Endothelial cell of umbilical vein (primary cell): Measurements from ENCODE around the gene B3GNT3. TPM values are rescaled to one million over a fixed set of nuclear protein-coding genes. Genes with fewer than 3 reads are reported as not detected.

Experiments used
- BruUV-seq: library from RNA; stranded (reverse); fragments of 400-500 nt; replicated peaks from 2 replicates; lab custom pipeline; 2021; lab: Mats Ljungman, UMichigan
- CTCF ChIA-PET: fragments of 300-600, 350-600 bp; sonication (Branson Sonifier 250); formaldehyde crosslinking; loops from one replicate; lab custom pipeline; 2021; ENCODE audit warnings: antibody characterized with exemption, inconsistent platforms; lab: Charles Lee
- POLR2A ChIA-PET: fragments of 300-600, 350-600 bp; sonication (Branson Sonifier 250); formaldehyde crosslinking; loops from one replicate; lab custom pipeline; 2021; ENCODE audit warnings: antibody characterized with exemption, inconsistent platforms; lab: Charles Lee
- DNase-seq: peaks from one replicate; pipeline ENCODE4 v3.0.0-alpha.2; 2011; ENCODE audit warnings: low read depth, low spot score
- FAIRE-seq: peaks from 2 replicates; lab custom pipeline; 2011; peaks lifted over from hg19 to GRCh38; lab: Jason Lieb, UNC
- H2AFZ ChIP-seq: 2 replicates; pipeline ENCODE4 v1.6.0; 2012; ENCODE audit warnings: low read depth, low read length, control low read depth, inconsistent platforms
- H3K27ac ChIP-seq: 2 replicates; pipeline ENCODE4 v1.5.1; 2011; ENCODE audit warnings: low read depth, mild to moderate bottlenecking, control low read depth, low read length, moderate library complexity; ENCODE audit not compliant: insufficient read depth
- H3K27me3 ChIP-seq, 2 experiments: 2 replicates each; pipeline versions ENCODE4 v1.6.0 to v1.6.1; 2011; ENCODE audit warnings: low read length in 2 of 2, mixed read lengths in 1 of 2; ENCODE audit not compliant: control insufficient read depth in 2 of 2, insufficient read depth in 2 of 2
- H3K36me3 ChIP-seq, 2 experiments: 2 replicates in 1 of 2; 3 replicates in 1 of 2; pipeline ENCODE4 v1.5.1; 2011; ENCODE audit warnings: low read length in 2 of 2, mild to moderate bottlenecking in 1 of 2, moderate library complexity in 1 of 2; ENCODE audit not compliant: control insufficient read depth in 2 of 2, insufficient read depth in 2 of 2; ENCODE audit errors: extremely low read depth in 1 of 2
- H3K4me1 ChIP-seq: 3 replicates; pipeline ENCODE4 v1.5.1; 2011; ENCODE audit warnings: mild to moderate bottlenecking, low read length; ENCODE audit not compliant: control insufficient read depth, insufficient read depth; ENCODE audit errors: extremely low read depth
- H3K4me2 ChIP-seq: 2 replicates; pipeline ENCODE4 v1.6.1; 2011; ENCODE audit warnings: low read length, control low read depth, mixed read lengths; ENCODE audit not compliant: insufficient read depth
- H3K4me3 ChIP-seq, 3 experiments: fragments of 200-600 bp in 1 of 3; sonication (generic), shearing (Covaris generic) in 1 of 3; replicated peaks in 1 of 3; 2 replicates each; pipeline ENCODE4 v1.5.1; 2011 to 2016; ENCODE audit warnings: control low read depth in 3 of 3, low read length in 3 of 3, mild to moderate bottlenecking in 2 of 3, inconsistent platforms in 1 of 3, low read depth in 1 of 3, moderate library complexity in 1 of 3; ENCODE audit not compliant: insufficient read depth in 1 of 3
- H3K79me2 ChIP-seq: 2 replicates; pipeline ENCODE4 v1.6.0; 2012; ENCODE audit warnings: low read length, inconsistent platforms; ENCODE audit not compliant: control insufficient read depth, insufficient read depth
- H3K9ac ChIP-seq: replicated peaks from 2 replicates; pipeline ENCODE3; 2011; ENCODE audit warnings: low read length, control low read depth; ENCODE audit not compliant: insufficient read depth; ENCODE audit errors: extremely low read depth
- H3K9me1 ChIP-seq: replicated peaks from 3 replicates; pipeline ENCODE4 v1.6.0; 2011; ENCODE audit warnings: mild to moderate bottlenecking, low read length; ENCODE audit not compliant: control insufficient read depth, insufficient read depth; ENCODE audit errors: extremely low read depth
- H3K9me3 ChIP-seq: replicated peaks from 2 replicates; pipeline ENCODE4 v1.5.1; 2012; ENCODE audit warnings: low read length, inconsistent platforms; ENCODE audit not compliant: control insufficient read depth, insufficient read depth
- H4K20me1 ChIP-seq: replicated peaks from 2 replicates; pipeline ENCODE3; 2011; ENCODE audit warnings: mild to moderate bottlenecking, low read length; ENCODE audit not compliant: control insufficient read depth, insufficient read depth; ENCODE audit errors: extremely low read depth
- EZH2 ChIP-seq: IDR thresholded peaks from 2 replicates; pipeline ENCODE4 v1.6.1; 2012; ENCODE audit warnings: borderline replicate concordance, low read depth, mild to moderate bottlenecking, moderate library complexity, low read length, inconsistent platforms; ENCODE audit not compliant: severe bottlenecking
- FOS ChIP-seq: IDR thresholded peaks from 2 replicates; pipeline ENCODE4 v1.6.1; 2011; ENCODE audit warnings: mild to moderate bottlenecking, low read length, moderate library complexity, borderline replicate concordance; ENCODE audit not compliant: insufficient read depth
- GATA2 ChIP-seq: IDR thresholded peaks from 2 replicates; pipeline ENCODE4 v1.7.0; 2011; ENCODE audit warnings: low read depth, mild to moderate bottlenecking, moderate library complexity, mixed read lengths, low read length; ENCODE audit not compliant: insufficient read length, insufficient read depth
- JUN ChIP-seq: IDR thresholded peaks from 2 replicates; pipeline ENCODE4 v1.6.1; 2011; ENCODE audit warnings: borderline replicate concordance, low read depth; ENCODE audit not compliant: insufficient read length, insufficient read depth
- MYC ChIP-seq: IDR thresholded peaks from one replicate; pipeline ENCODE4 v1.6.1; 2011; ENCODE audit warnings: mild to moderate bottlenecking, low read depth, low read length
- POLR2A ChIP-seq: IDR thresholded peaks from 2 replicates; pipeline ENCODE4 v1.6.1; 2012; ENCODE audit warnings: low read depth, mild to moderate bottlenecking, control low read depth, low read length
- POLR2AphosphoS5 ChIP-seq: IDR thresholded peaks from 2 replicates; pipeline ENCODE4 v1.6.1; 2012; ENCODE audit warnings: low read depth, mild to moderate bottlenecking, control low read depth, low read length, moderate library complexity; ENCODE audit not compliant: insufficient read depth
- dilution Hi-C: fragments of 300-500 bp; cut with MboI; formaldehyde crosslinking; loops from one replicate; pipeline ENCODE4 v1.15.0; 2019; ENCODE audit warnings: low sequenced_read_pairs; ENCODE audit not compliant: extremely low pct_ligation_motif_present
- intact Hi-C: fragments of 100-400 bp; cut with micrococcal nuclease; formaldehyde crosslinking; loops from one replicate; pipeline ENCODE4 v1.10.0; 2022
- polyA plus RNA-seq, 4 experiments: library from polyadenylated mRNA; depleted of rRNA in 3 of 4; stranded (reverse) in 3 of 4; unstranded in 1 of 4; fragments of >200 nt; gene quantifications; 2 replicates each; pipeline versions ENCODE4 v1.2.1 to v1.2.3, GENCODE V29; 2011 to 2012; ENCODE audit warnings: missing spikeins in 1 of 4
- total RNA-seq: library from RNA; stranded (reverse); gene quantifications from 2 replicates; pipeline ENCODE4 v1.2.3, GENCODE V29; 2021
- TF ChIP-seq, protein P1 (sequence below): IDR thresholded peaks from 2 replicates; pipeline ENCODE4 v1.6.1; 2011; ENCODE audit not compliant: insufficient read depth, insufficient read length
- TF ChIP-seq, protein P2 (sequence below), 2 donors: IDR thresholded peaks; 1 replicate in 1 of 2; 2 replicates in 1 of 2; pipeline ENCODE4 v1.5.1; 2011; ENCODE audit warnings: low read length in 2 of 2, mild to moderate bottlenecking in 2 of 2, moderate library complexity in 2 of 2, control low read depth in 1 of 2, inconsistent platforms in 1 of 2, low read depth in 1 of 2; ENCODE audit not compliant: insufficient read depth in 1 of 2; ENCODE audit errors: extremely low read depth in 1 of 2

B3GNT3 gene
- total and polyA plus RNA-seq, 2 donors (not counting 3 experiments of a cell fraction or from before 2014, with no cell fraction given) = 0.10 TPM; not detected in 1

DNA sequence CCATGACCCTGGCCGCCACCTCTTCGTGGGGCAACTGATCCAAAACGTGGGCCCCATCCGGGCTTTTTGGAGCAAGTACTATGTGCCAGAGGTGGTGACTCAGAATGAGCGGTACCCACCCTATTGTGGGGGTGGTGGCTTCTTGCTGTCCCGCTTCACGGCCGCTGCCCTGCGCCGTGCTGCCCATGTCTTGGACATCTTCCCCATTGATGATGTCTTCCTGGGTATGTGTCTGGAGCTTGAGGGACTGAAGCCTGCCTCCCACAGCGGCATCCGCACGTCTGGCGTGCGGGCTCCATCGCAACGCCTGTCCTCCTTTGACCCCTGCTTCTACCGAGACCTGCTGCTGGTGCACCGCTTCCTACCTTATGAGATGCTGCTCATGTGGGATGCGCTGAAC, 16.7 kb downstream of the B3GNT3 start:
- H3K9ac ChIP-seq = no peak overlapping the region
- dilution Hi-C loops = no loop called here
- H3K79me2 ChIP-seq = no peaks in the 10 kb centered on the region
- DNase-seq = no peak
- POLR2A ChIA-PET = no interaction called here
- H4K20me1 ChIP-seq = no peaks in the 10 kb centered on the region
- no peaks in the 10 kb centered on the region for H3K27me3 ChIP-seq
- H3K27ac ChIP-seq = no peak overlapping the region
- CTCF ChIA-PET = no interaction called here
- no peaks in the 10 kb centered on the region for H3K9me1 ChIP-seq
- H3K4me2 ChIP-seq = no peak overlapping the region
- no peak for FAIRE-seq
- no peaks in the 10 kb centered on the region for H3K36me3 ChIP-seq
- H2AFZ ChIP-seq = no peak overlapping the region
- no TSS peak for BruUV-seq
- H3K4me3 ChIP-seq = no peak overlapping the region
- no peaks in the 10 kb centered on the region for H3K4me1 ChIP-seq
- TF ChIP-seq, protein P1, sequence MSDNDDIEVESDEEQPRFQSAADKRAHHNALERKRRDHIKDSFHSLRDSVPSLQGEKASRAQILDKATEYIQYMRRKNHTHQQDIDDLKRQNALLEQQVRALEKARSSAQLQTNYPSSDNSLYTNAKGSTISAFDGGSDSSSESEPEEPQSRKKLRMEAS = no peak
- no peak for TF ChIP-seq POLR2A
- no peak for TF ChIP-seq GATA2
- no peak for TF ChIP-seq FOS
- no peak for TF ChIP-seq EZH2
- TF ChIP-seq MYC = no peak
- no peak for TF ChIP-seq JUN
- TF ChIP-seq POLR2AphosphoS5 = no peak
- TF ChIP-seq, protein P2, sequence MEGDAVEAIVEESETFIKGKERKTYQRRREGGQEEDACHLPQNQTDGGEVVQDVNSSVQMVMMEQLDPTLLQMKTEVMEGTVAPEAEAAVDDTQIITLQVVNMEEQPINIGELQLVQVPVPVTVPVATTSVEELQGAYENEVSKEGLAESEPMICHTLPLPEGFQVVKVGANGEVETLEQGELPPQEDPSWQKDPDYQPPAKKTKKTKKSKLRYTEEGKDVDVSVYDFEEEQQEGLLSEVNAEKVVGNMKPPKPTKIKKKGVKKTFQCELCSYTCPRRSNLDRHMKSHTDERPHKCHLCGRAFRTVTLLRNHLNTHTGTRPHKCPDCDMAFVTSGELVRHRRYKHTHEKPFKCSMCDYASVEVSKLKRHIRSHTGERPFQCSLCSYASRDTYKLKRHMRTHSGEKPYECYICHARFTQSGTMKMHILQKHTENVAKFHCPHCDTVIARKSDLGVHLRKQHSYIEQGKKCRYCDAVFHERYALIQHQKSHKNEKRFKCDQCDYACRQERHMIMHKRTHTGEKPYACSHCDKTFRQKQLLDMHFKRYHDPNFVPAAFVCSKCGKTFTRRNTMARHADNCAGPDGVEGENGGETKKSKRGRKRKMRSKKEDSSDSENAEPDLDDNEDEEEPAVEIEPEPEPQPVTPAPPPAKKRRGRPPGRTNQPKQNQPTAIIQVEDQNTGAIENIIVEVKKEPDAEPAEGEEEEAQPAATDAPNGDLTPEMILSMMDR (IDR thresholded peaks at IDR 0.05; ENCODE audit: extremely low read depth in 1 of 2, insufficient read depth in 1 of 2, low read depth in 1 of 2, low read length in 2 of 2) = no peak
- intact Hi-C loops = no loop called here
- no peaks in the 10 kb centered on the region for H3K9me3 ChIP-seq
